Measurements from ENCODE around the gene COCH. TPM values are rescaled to one million over a fixed set of nuclear protein-coding genes. Genes with fewer than 3 reads are reported as not detected.
"Not testable (repeated sequence)": the region's sequence is repeated elsewhere in the genome, so short reads cannot be mapped to it uniquely, and the experiment has no call there.

Gene COCH
- total RNA-seq, 8 experiments from 2014 or later, result 0.97 to 14.9 (median 9.4) TPM

DNA sequence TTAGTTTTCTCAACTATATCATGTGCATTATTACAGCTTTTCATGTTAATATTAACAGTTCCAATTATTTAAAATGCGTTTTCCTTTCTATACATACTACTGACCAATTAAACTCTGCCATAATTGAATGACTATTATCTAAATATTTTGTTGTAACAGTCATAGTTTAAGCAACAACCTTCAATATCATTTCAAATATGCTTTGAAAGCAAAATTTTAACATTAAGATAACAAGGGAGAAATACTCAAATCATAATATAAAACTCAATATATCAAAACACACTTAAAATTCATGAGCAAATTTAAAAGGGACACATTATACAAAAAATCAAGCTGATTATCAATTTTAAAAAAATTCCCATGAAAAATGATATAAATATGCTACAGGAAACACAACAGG is 40.5 kb downstream of the COCH start:
- H3K4me1 ChIP-seq (replicated peaks in 1 of 2), result no peaks in the 10 kb centered on the region
- no peak overlapping the region for H3K4me3 ChIP-seq
- no peak overlapping the region for H3K27ac ChIP-seq
- in situ Hi-C loops (cut with MboI; ENCODE audit: low pct_unique_long_range_greater_than_20kb in 2 of 9, low sequenced_read_pairs in 9 of 9, unreplicated experiment in 9 of 9), result no loop called here
- no peak for ATAC-seq (replicated peaks in 6 of 8)
- 78 to 100% (median 94%) methylated on average over 1 of the region's 1 CpG; no CpG with 5 or more reads in 2 of the 10 experiments for WGBS, 10 experiments

DNA sequence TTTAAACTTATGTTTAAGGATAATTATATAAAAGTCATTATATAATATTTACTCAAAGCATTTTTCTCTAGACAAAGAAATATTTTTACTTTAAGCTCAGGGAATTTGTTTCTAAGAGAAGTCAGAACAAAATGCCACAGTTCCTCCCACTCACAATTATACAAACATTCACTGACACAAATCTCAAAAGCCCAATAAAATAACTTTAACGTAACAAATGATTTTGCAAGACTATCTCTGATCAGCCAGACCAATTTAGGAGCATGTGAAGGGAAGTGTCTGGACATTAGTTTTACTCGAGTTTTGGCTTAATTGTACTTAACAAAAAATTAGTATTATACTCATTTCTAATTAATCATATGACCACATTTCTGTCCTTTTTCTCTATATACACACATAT is 41.2 kb downstream of the COCH start:
- Histone ChIP-seq H3K4me3 (no peak overlapping the region), H3K4me1 (replicated peaks in 1 of 2) (no peaks in the 10 kb centered on the region), H3K27ac (no peak overlapping the region)
- 11 to 100% (median 80%) methylated on average over 1 to 2 of the region's 2 CpGs for WGBS, 10 experiments
- in situ Hi-C loops (cut with MboI; ENCODE audit: low pct_unique_long_range_greater_than_20kb in 2 of 9, low sequenced_read_pairs in 9 of 9, unreplicated experiment in 9 of 9), result no loop called here
- no peak for ATAC-seq (replicated peaks in 6 of 8)

DNA sequence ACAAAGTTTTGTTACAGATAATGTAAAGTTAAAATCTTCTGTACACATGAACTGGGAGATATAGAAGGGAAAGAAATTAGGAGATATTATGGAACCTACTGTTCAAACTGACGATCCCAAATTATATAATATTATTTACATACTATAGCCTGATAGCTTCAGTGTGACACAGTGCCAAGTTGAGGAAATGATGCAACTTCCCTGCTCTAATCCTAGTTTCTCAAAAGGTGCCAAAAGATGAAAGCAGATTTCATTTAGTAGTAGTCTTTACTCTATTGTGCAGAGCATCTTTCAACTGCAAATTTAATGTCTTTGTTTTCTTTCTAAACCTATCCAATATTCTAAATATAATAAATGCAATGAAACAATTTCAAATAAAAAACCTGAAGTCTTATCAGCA is 46.9 kb downstream of the COCH start:
- in situ Hi-C loops (cut with MboI; ENCODE audit: low pct_unique_long_range_greater_than_20kb in 2 of 9, low sequenced_read_pairs in 9 of 9, unreplicated experiment in 9 of 9), result no loop called here
- no peaks in the 10 kb centered on the region for H3K4me1 ChIP-seq (replicated peaks in 1 of 2)
- no peak overlapping the region for H3K27ac ChIP-seq
- no peak overlapping the region for H3K4me3 ChIP-seq
- ATAC-seq (replicated peaks in 6 of 8), result no peak
- WGBS, 10 experiments, result 45 to 100% (median 77%) methylated on average over 1 of the region's 1 CpG; no CpG with 5 or more reads in 2 of the 10 experiments

DNA sequence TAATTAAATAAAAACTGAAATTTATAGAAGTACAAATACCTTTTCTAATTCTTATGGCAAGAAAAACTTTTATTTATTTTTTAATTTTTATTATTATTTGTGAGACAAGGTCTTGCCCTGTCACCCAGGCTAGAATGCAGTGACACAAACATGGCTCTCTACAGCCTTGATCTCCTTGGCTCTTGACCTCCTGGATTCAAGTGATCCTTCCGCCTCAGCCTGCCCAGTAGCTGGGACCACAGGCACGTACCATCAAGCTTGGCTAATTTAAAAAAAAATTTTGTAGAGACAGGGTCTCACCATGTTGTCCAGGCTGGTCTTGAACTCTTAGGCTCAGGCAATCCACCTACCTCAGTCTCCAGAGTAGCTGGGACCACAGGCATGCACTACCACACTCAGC is 47.4 kb downstream of the COCH start:
- in situ Hi-C loops (cut with MboI; ENCODE audit: low pct_unique_long_range_greater_than_20kb in 2 of 9, low sequenced_read_pairs in 9 of 9, unreplicated experiment in 9 of 9), result no loop called here
- no peak for ATAC-seq (replicated peaks in 6 of 8)
- WGBS, 10 experiments, result 80 to 100% (median 90%) methylated on average over 1 to 2 of the region's 2 CpGs; no CpG with 5 or more reads in 4 of the 10 experiments
- Histone ChIP-seq H3K27ac (no peak overlapping the region), H3K4me3 (no peak overlapping the region), H3K4me1 (replicated peaks in 1 of 2) (no peaks in the 10 kb centered on the region)

DNA sequence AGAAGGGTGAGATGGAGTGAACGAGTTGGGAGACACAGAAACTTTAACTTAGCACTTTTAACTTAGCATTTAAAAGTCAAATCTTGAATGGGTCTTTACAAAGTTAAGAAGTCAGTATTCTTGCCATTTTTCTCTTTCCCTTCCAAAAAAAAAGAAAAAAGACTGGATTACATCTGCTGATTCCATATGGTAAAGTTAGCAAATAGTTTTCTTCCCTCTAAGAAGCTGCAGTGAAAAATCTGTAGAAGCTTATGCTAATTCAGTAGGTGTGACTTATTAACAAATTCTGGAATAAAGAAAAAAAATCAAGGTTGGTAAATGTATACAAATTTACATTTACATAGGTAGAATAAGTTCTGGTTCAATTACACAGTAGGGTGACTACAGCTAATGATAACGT is 50.9 kb downstream of the COCH start:
- no peaks in the 10 kb centered on the region for H3K4me1 ChIP-seq (replicated peaks in 1 of 2)
- H3K27ac ChIP-seq, result no peak overlapping the region
- no peak overlapping the region for H3K4me3 ChIP-seq
- 6 to 86% (median 79%) methylated on average over 1 to 2 of the region's 2 CpGs; no CpG with 5 or more reads in 2 of the 10 experiments for whole genome bisulfite sequencing, 10 experiments
- peak in 1 of 8 experiments; percentile 59 for ATAC-seq (replicated peaks in 6 of 8)
- in situ Hi-C loops (cut with MboI; ENCODE audit: low pct_unique_long_range_greater_than_20kb in 2 of 9, low sequenced_read_pairs in 9 of 9, unreplicated experiment in 9 of 9), result no loop called here

DNA sequence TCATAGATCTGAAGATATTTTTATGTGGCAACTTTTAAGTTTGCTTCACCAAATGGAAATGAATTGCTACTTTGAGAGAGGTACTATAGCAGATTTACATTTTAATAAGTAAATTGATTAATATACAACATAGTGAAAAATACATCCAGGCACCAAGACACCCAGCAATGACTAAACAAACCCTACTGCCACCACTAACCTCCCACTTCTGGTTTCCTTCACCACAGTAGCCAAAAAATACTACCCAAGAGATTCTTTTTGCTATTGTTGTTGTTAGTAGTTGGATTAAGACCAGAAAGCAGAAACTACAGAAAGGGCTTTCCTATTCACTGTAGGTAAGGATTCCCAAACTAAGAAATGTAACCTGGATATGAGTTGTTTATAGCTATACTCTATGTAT is 54.1 kb downstream of the COCH start:
- H3K4me1 ChIP-seq (replicated peaks in 1 of 2), result no peaks in the 10 kb centered on the region
- no peak for ATAC-seq (replicated peaks in 6 of 8)
- H3K27ac ChIP-seq, result no peak overlapping the region
- H3K4me3 ChIP-seq, result no peak overlapping the region
- in situ Hi-C loops (cut with MboI; ENCODE audit: low pct_unique_long_range_greater_than_20kb in 2 of 9, low sequenced_read_pairs in 9 of 9, unreplicated experiment in 9 of 9), result no loop called here

DNA sequence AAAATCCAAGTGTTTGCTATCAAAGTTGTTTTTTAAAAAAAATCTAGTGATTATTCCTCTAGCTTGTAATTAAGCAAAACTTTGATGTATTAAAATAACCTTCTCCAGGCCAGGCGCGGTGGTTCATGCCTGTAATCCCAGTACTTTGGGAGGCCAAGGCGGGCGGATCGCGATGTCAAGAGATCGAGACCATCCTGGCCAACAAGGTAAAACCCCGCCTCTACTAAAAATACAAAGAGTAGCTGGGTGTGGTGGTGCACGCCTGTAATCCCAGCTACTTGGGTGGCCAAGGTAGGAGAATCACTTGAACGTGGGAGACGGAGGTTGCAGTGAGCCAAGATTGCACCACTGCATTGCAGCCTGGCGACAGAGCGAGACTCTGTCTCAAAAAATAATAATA is 59.6 kb downstream of the COCH start:
- ATAC-seq (replicated peaks in 6 of 8); H3K27ac ChIP-seq; H3K4me1 ChIP-seq (replicated peaks in 1 of 2); H3K4me3 ChIP-seq; in situ Hi-C loops (cut with MboI; ENCODE audit: low pct_unique_long_range_greater_than_20kb in 2 of 9, low sequenced_read_pairs in 9 of 9, unreplicated experiment in 9 of 9): not testable (repeated sequence)
- WGBS, 10 experiments, result 80 to 100% (median 98%) methylated on average over 1 to 12 of the region's 13 CpGs; no CpG with 5 or more reads in 2 of the 10 experiments

DNA sequence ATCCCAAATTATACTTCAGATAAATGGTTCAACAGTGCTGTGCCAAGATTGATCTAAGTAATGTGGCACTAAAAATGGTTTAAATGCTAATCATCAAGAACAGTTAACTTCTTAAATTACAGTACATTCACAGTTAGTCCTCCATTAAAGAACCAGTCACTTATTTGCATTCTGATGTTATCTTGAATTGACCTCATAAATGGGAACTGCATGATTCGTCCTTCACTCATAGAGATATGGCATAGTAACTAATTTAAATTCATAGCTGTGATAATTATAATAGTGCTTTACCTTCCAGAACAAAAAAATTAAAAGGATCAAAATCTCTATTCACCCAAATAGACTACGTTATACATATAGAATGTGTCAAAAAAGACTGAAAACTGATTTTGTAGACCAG is 61.1 kb downstream of the COCH start:
- WGBS, 10 experiments, result 60 to 100% (median 94%) methylated on average over 1 to 2 of the region's 2 CpGs; no CpG with 5 or more reads in 1 of the 10 experiments
- in situ Hi-C loops (cut with MboI; ENCODE audit: low pct_unique_long_range_greater_than_20kb in 2 of 9, low sequenced_read_pairs in 9 of 9, unreplicated experiment in 9 of 9), result no loop called here
- H3K4me1 ChIP-seq (replicated peaks in 1 of 2), result no peaks in the 10 kb centered on the region

DNA sequence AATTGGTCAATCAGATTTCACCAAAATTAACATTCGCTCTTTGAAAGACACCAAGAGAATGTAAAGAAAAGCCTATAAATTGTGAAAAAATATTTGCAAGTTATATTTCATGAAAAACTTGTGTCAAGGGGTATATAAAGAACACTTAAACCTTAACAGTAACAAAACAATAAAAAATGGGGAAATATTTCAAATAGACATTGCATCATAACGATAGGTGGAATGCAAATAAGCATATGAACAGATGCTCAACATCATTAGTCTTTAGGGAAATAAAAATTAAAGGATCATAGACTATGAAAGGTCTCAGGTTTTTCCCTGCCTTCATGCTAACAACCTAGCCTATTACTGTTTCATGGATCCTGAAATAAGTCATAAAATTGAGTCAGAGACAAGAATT is 64.3 kb downstream of the COCH start:
- in situ Hi-C loops (cut with MboI; ENCODE audit: low pct_unique_long_range_greater_than_20kb in 2 of 9, low sequenced_read_pairs in 9 of 9, unreplicated experiment in 9 of 9), result no loop called here
- 69 to 100% (median 95%) methylated on average over 1 to 2 of the region's 2 CpGs for WGBS, 10 experiments
- H3K4me1 ChIP-seq (replicated peaks in 1 of 2), result no peaks in the 10 kb centered on the region
- H3K27ac ChIP-seq, result no peak overlapping the region
- no peak overlapping the region for H3K4me3 ChIP-seq
- no peak for ATAC-seq (replicated peaks in 6 of 8)

More for the DNA sequence above, 61.1 kb downstream of the COCH start:
- Histone ChIP-seq H3K4me3 (no peak overlapping the region), H3K27ac (no peak overlapping the region)
- no peak for ATAC-seq (replicated peaks in 6 of 8)

Other genes starting within 250 kb of the COCH start
- 10 to 100 TPM in 3 of 8 experiments, 1 to 10 TPM in 5; 4.0 to 15.2 (median 8.4) TPM for gene AP4S1, start 151.1 kb downstream of the COCH start, total RNA-seq
- gene STRN3, start 151.8 kb downstream of the COCH start, total RNA-seq, result 10 to 100 TPM; 27.9 to 54.3 (median 37.1) TPM